ENCODE results near the gene PDE7B. TPM values are rescaled to one million over a fixed set of nuclear protein-coding genes. Genes with fewer than 3 reads are reported as not detected.
"Not testable (repeated sequence)": the region's sequence is repeated elsewhere in the genome, so short reads cannot be mapped to it uniquely, and the experiment has no call there.

PDE7B gene
- total RNA-seq, 1 experiment from 2014 or later: 0.03 TPM

- H3K4me1 ChIP-seq (ENCODE audit: control insufficient read depth, insufficient read depth, low read length): no peaks in the 10 kb centered on the region
- CTCF ChIA-PET: no interaction called here
- H3K27ac ChIP-seq (ENCODE audit: low read length): no peak overlapping the region
- H3K9me3 ChIP-seq (ENCODE audit: control insufficient read depth, insufficient read depth, low read depth, low read length): no peaks in the 10 kb centered on the region
- no peak for ATAC-seq
- intact Hi-C loops (cut with micrococcal nuclease; ENCODE audit: unreplicated experiment): loop anchor here (5.0 kb wide), 1 partner anchor 153 kb away; no protein-coding TSS in a partner anchor
- POLR2A ChIA-PET: no interaction called here
- no peak for TF ChIP-seq SIN3A (IDR thresholded peaks at IDR 0.05; ENCODE audit: borderline replicate concordance, insufficient read depth, low read depth, low read length)
- TF ChIP-seq POLR2AphosphoS5 (IDR thresholded peaks at IDR 0.05; ENCODE audit: low read depth, low read length): no peak
- no peak for TF ChIP-seq REST (IDR thresholded peaks at IDR 0.05; ENCODE audit: insufficient read depth in 1 of 2, low read depth in 2 of 2, low read length in 1 of 2)
- no peak for TF ChIP-seq TCF7L2 (IDR thresholded peaks at IDR 0.05; ENCODE audit: low read depth, low read length)
- TF ChIP-seq, protein P1, sequence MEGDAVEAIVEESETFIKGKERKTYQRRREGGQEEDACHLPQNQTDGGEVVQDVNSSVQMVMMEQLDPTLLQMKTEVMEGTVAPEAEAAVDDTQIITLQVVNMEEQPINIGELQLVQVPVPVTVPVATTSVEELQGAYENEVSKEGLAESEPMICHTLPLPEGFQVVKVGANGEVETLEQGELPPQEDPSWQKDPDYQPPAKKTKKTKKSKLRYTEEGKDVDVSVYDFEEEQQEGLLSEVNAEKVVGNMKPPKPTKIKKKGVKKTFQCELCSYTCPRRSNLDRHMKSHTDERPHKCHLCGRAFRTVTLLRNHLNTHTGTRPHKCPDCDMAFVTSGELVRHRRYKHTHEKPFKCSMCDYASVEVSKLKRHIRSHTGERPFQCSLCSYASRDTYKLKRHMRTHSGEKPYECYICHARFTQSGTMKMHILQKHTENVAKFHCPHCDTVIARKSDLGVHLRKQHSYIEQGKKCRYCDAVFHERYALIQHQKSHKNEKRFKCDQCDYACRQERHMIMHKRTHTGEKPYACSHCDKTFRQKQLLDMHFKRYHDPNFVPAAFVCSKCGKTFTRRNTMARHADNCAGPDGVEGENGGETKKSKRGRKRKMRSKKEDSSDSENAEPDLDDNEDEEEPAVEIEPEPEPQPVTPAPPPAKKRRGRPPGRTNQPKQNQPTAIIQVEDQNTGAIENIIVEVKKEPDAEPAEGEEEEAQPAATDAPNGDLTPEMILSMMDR (IDR thresholded peaks at IDR 0.05): no peak
- no peaks in the 10 kb centered on the region for H3K36me3 ChIP-seq (ENCODE audit: control insufficient read depth, insufficient read depth, low read length)
- DNase-seq (ENCODE audit: low read depth, low spot score): no peak
- no TSS peak for BruUV-seq (replicated peaks)
- H3K27me3 ChIP-seq (ENCODE audit: control insufficient read depth, insufficient read depth, low read length): no peaks in the 10 kb centered on the region
- H3K4me3 ChIP-seq (ENCODE audit: low read depth in 2 of 2, low read length in 2 of 2): no peak overlapping the region
- in situ Hi-C loops (cut with HindIII; ENCODE audit: low pct_unique_long_range_greater_than_20kb, low sequenced_read_pairs): no loop called here
These were observed 8.9 kb downstream of the PDE7B start for GRCh38 chr6:135860361-135860760.

DNA sequence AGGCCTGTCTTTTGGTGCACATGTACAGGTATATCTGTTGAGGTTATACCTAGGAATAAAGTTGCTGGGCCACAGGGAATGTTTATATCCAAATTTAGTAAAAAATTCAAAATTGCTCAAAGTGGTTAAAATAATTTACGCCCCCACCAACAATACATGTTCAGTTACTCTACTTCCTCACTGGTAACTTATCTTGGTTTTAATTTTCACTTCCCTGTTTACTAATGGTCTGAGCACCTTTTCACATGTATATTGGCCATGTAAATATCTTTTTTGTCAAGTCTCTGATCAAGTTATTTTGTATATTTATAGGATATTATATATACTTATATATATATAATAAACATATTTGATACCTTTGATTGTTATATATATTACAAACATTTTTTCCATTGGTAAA lies 9.7 kb downstream of the PDE7B start:
- no TSS peak for BruUV-seq (replicated peaks)
- H3K4me1 ChIP-seq (ENCODE audit: control insufficient read depth, insufficient read depth, low read length): no peaks in the 10 kb centered on the region
- no peak overlapping the region for H3K27ac ChIP-seq (ENCODE audit: low read length)
- no peak for TF ChIP-seq REST (IDR thresholded peaks at IDR 0.05; ENCODE audit: insufficient read depth in 1 of 2, low read depth in 2 of 2, low read length in 1 of 2)
- TF ChIP-seq SIN3A (IDR thresholded peaks at IDR 0.05; ENCODE audit: borderline replicate concordance, insufficient read depth, low read depth, low read length): no peak
- no peak for TF ChIP-seq TCF7L2 (IDR thresholded peaks at IDR 0.05; ENCODE audit: low read depth, low read length)
- no peak for TF ChIP-seq POLR2AphosphoS5 (IDR thresholded peaks at IDR 0.05; ENCODE audit: low read depth, low read length)
- TF ChIP-seq, protein P1 (IDR thresholded peaks at IDR 0.05): no peak
- H3K27me3 ChIP-seq (ENCODE audit: control insufficient read depth, insufficient read depth, low read length): no peaks in the 10 kb centered on the region
- intact Hi-C loops (cut with micrococcal nuclease; ENCODE audit: unreplicated experiment) (loop anchor here (5.0 kb wide), 1 partner anchor 154 kb away; no protein-coding TSS in a partner anchor), in situ Hi-C loops (cut with HindIII; ENCODE audit: low pct_unique_long_range_greater_than_20kb, low sequenced_read_pairs) (no loop called here)
- no peaks in the 10 kb centered on the region for H3K36me3 ChIP-seq (ENCODE audit: control insufficient read depth, insufficient read depth, low read length)
- no peak for ATAC-seq
- H3K4me3 ChIP-seq (ENCODE audit: low read depth in 2 of 2, low read length in 2 of 2): no peak overlapping the region
- DNase-seq (ENCODE audit: low read depth, low spot score): no peak
- no peaks in the 10 kb centered on the region for H3K9me3 ChIP-seq (ENCODE audit: control insufficient read depth, insufficient read depth, low read depth, low read length)
- ChIA-PET CTCF (no interaction called here), POLR2A (no interaction called here)

- DNase-seq (ENCODE audit: low read depth, low spot score); H3K4me1 ChIP-seq (ENCODE audit: control insufficient read depth, insufficient read depth, low read length); in situ Hi-C loops (cut with HindIII; ENCODE audit: low pct_unique_long_range_greater_than_20kb, low sequenced_read_pairs); H3K36me3 ChIP-seq (ENCODE audit: control insufficient read depth, insufficient read depth, low read length); CTCF ChIA-PET; H3K4me3 ChIP-seq (ENCODE audit: low read depth in 2 of 2, low read length in 2 of 2); H3K27me3 ChIP-seq (ENCODE audit: control insufficient read depth, insufficient read depth, low read length); H3K27ac ChIP-seq (ENCODE audit: low read length); H3K9me3 ChIP-seq (ENCODE audit: control insufficient read depth, insufficient read depth, low read depth, low read length); ATAC-seq; POLR2A ChIA-PET; BruUV-seq (replicated peaks): not testable (repeated sequence)
- intact Hi-C loops (cut with micrococcal nuclease; ENCODE audit: unreplicated experiment): loop anchor here (5.0 kb wide), 1 partner anchor 158 kb away; no protein-coding TSS in a partner anchor
These were observed 13.4 kb downstream of the PDE7B start for GRCh38 chr6:135864929-135865328.

All from Panc1 (cell line).